HepG2 (cell line): Measurements from ENCODE around the gene FABP6. TPM values are rescaled to one million over a fixed set of nuclear protein-coding genes. Genes with fewer than 3 reads are reported as not detected.

Experiments used
- ATAC-seq: fragments of 200-7000 bp; cut with Tn5 transposase; 3 replicates; pipeline ENCODE4 v1.9.1; 2020; ENCODE audit warnings: mild to moderate bottlenecking, moderate library complexity
- BruUV-seq: library from RNA; stranded (reverse); fragments of 400-500 nt; replicated peaks from 2 replicates; lab custom pipeline; 2021; lab: Mats Ljungman, UMichigan
- CTCF ChIA-PET: fragments of 300-600 bp; formaldehyde crosslinking; extraction: SDS; loops from one replicate; lab custom pipeline; 2021; ENCODE audit warnings: low total read pairs, inconsistent platforms, low intra/inter-chr PET ratio; lab: Yijun Ruan, JAX
- POLR2A ChIA-PET: fragments of 350-600 bp; sonication (Branson Sonifier 250); formaldehyde crosslinking; loops from one replicate; lab custom pipeline; 2020; ENCODE audit warnings: antibody characterized with exemption, inconsistent platforms; lab: Yijun Ruan, JAX
- DNase-seq: peaks from one replicate; pipeline ENCODE4 v3.0.0-alpha.2; 2015; ENCODE audit warnings: low spot score
- FAIRE-seq: peaks from 3 replicates; lab custom pipeline; 2011; peaks lifted over from hg19 to GRCh38; lab: Jason Lieb, UNC
- H2AFZ ChIP-seq: one replicate; pipeline ENCODE4 v1.6.1; 2011; ENCODE audit warnings: low read length, inconsistent platforms
- H3K27ac ChIP-seq: fragments of 300-600 bp; 3 replicates; pipeline ENCODE4 v1.8.0; 2011; ENCODE audit warnings: mixed run types, mild to moderate bottlenecking, mixed read lengths, low read length, inconsistent platforms; ENCODE audit not compliant: insufficient read depth; ENCODE audit errors: extremely low read length
- H3K27me3 ChIP-seq, 2 experiments: fragments of 200-600 bp in 1 of 2; 2 replicates in 1 of 2; 3 replicates in 1 of 2; pipeline versions ENCODE4 v1.6.0 to v1.8.0; 2011; ENCODE audit warnings: low read length in 2 of 2, mild to moderate bottlenecking in 2 of 2, moderate library complexity in 2 of 2, inconsistent platforms in 1 of 2; ENCODE audit not compliant: insufficient read depth in 2 of 2, control insufficient read depth in 1 of 2
- H3K36me3 ChIP-seq, 2 experiments: fragments of 200-600 bp in 1 of 2; replicated peaks in 1 of 2; 2 replicates in 1 of 2; 3 replicates in 1 of 2; pipeline versions ENCODE4 v1.5.1 to v1.8.0; 2011; ENCODE audit warnings: low read length in 2 of 2, inconsistent platforms in 1 of 2; ENCODE audit not compliant: insufficient read depth in 2 of 2, control insufficient read depth in 1 of 2
- H3K4me1 ChIP-seq: 2 replicates; pipeline ENCODE4 v1.5.1; 2012; ENCODE audit warnings: low read length, inconsistent platforms; ENCODE audit not compliant: insufficient read depth
- H3K4me2 ChIP-seq: 2 replicates; pipeline ENCODE4 v1.6.0; 2011; ENCODE audit warnings: low read depth, low read length, inconsistent platforms
- H3K4me3 ChIP-seq, 3 experiments: fragments of 200-600 bp in 1 of 3; sonication (generic), shearing (Covaris generic) in 1 of 3; replicated peaks in 1 of 3; 2 replicates each; pipeline ENCODE4 v1.5.1; 2011 to 2016; ENCODE audit warnings: low read length in 3 of 3, inconsistent platforms in 2 of 3, low read depth in 2 of 3, mild to moderate bottlenecking in 2 of 3, control low read depth in 1 of 3, mixed read lengths in 1 of 3; ENCODE audit not compliant: insufficient read depth in 1 of 3
- H3K79me2 ChIP-seq: one replicate; pipeline ENCODE4 v1.6.1; 2011; ENCODE audit warnings: low read length, inconsistent platforms; ENCODE audit not compliant: insufficient read depth
- H3K9ac ChIP-seq: 2 replicates; pipeline ENCODE4 v1.6.0; 2011; ENCODE audit warnings: mild to moderate bottlenecking, low read depth, low read length, inconsistent platforms; ENCODE audit not compliant: insufficient read depth
- H3K9me3 ChIP-seq: 2 replicates; pipeline ENCODE4 v1.5.1; 2012; ENCODE audit warnings: mild to moderate bottlenecking, low read length
- H4K20me1 ChIP-seq: 2 replicates; pipeline ENCODE4 v1.6.0; 2011; ENCODE audit warnings: inconsistent platforms, mild to moderate bottlenecking, low read length, moderate library complexity; ENCODE audit not compliant: insufficient read depth
- AGO2 ChIP-seq: fragments of 200-400 bp; formaldehyde crosslinking; optimal IDR thresholded peaks from 2 replicates; pipeline ENCODE3; 2017; ENCODE audit warnings: mild to moderate bottlenecking, low read depth, low read length, moderate library complexity
- ARHGAP35 ChIP-seq: sonication (generic); formaldehyde crosslinking; IDR thresholded peaks from 2 replicates; pipeline ENCODE4 v1.9.0; 2022; ENCODE audit warnings: mild to moderate bottlenecking, inconsistent platforms, moderate library complexity, missing genetic modification reagents, borderline replicate concordance
- ATF7 ChIP-seq, 2 experiments: fragments of 450-650 bp in 1 of 2; sonication (generic) in 1 of 2; formaldehyde crosslinking in 1 of 2; IDR thresholded peaks; 2 replicates each; pipeline versions ENCODE4 v1.4.0 to v1.6.1; 2016 to 2020; ENCODE audit warnings: antibody characterized with exemption in 1 of 2, mild to moderate bottlenecking in 1 of 2, missing genetic modification reagents in 1 of 2
- BCL6 ChIP-seq: IDR thresholded peaks from 2 replicates; pipeline ENCODE4 v1.6.1; 2016; ENCODE audit warnings: missing genetic modification reagents, missing compliant biosample characterization
- CENPBD1 ChIP-seq: sonication (generic); formaldehyde crosslinking; IDR thresholded peaks from 2 replicates; pipeline ENCODE4 v1.8.0; 2022; ENCODE audit warnings: missing genetic modification reagents, low read depth, mild to moderate bottlenecking, borderline replicate concordance
- CTCF ChIP-seq: sonication (generic); formaldehyde crosslinking; IDR thresholded peaks from 2 replicates; pipeline ENCODE4 v1.5.0; 2020; ENCODE audit warnings: mild to moderate bottlenecking, missing genetic modification reagents, moderate library complexity
- HBP1 ChIP-seq: IDR thresholded peaks from 2 replicates; pipeline ENCODE4 v1.6.1; 2016; ENCODE audit warnings: low read depth, control low read depth
- HDAC1 ChIP-seq: sonication (generic); formaldehyde crosslinking; IDR thresholded peaks from 2 replicates; pipeline ENCODE4 v1.5.1; 2020; ENCODE audit warnings: mild to moderate bottlenecking, missing genetic modification reagents
- IRF1 ChIP-seq: sonication (generic); formaldehyde crosslinking; IDR thresholded peaks from 2 replicates; pipeline ENCODE4 v1.4.0; 2020; ENCODE audit warnings: low read depth, mild to moderate bottlenecking, missing genetic modification reagents
- ZNF367 ChIP-seq: sonication (generic); formaldehyde crosslinking; IDR thresholded peaks from 2 replicates; pipeline ENCODE4 v1.4.0; 2020; ENCODE audit warnings: missing genetic modification reagents, borderline replicate concordance
- ZNF512B ChIP-seq: sonication (generic); formaldehyde crosslinking; IDR thresholded peaks from 2 replicates; pipeline ENCODE4 v1.5.1; 2020; ENCODE audit warnings: missing genetic modification reagents, mild to moderate bottlenecking, borderline replicate concordance
- ZNF556 ChIP-seq: sonication (generic); formaldehyde crosslinking; IDR thresholded peaks from 2 replicates; pipeline ENCODE4 v1.4.0; 2020; ENCODE audit warnings: mild to moderate bottlenecking, missing genetic modification reagents, borderline replicate concordance
- ZNF775 ChIP-seq: sonication (generic); formaldehyde crosslinking; IDR thresholded peaks from 2 replicates; pipeline ENCODE4 v1.4.0; 2020; ENCODE audit warnings: missing genetic modification reagents, mild to moderate bottlenecking, moderate library complexity, borderline replicate concordance
- ZNF788 ChIP-seq: sonication (generic); formaldehyde crosslinking; IDR thresholded peaks from 2 replicates; pipeline ENCODE4 v1.5.0; 2020; ENCODE audit warnings: mild to moderate bottlenecking, missing genetic modification reagents, borderline replicate concordance
- WGBS: methylation state at CpG from one replicate; pipeline ENCODE4 v1.1.6; 2017; ENCODE audit warnings: low lambda C conversion rate; 5-methylcytosine and 5-hydroxymethylcytosine counted together
- in situ Hi-C: cut with HindIII; loops from 2 replicates; pipeline ENCODE4 v1.10.0; 2017; ENCODE audit warnings: low pct_unique_long_range_greater_than_20kb; ENCODE audit not compliant: extremely low pct_ligation_motif_present
- intact Hi-C: fragments of 100-400 bp; cut with micrococcal nuclease; formaldehyde crosslinking; loops from one replicate; pipeline ENCODE4 v1.10.0; 2022; ENCODE audit not compliant: unreplicated experiment
- polyA plus RNA-seq, 8 experiments: library from polyadenylated mRNA; depleted of rRNA in 3 of 8; stranded (reverse) in 7 of 8; unstranded in 1 of 8; fragments of >200 nt; fragmentation: Illumina TruSeq in 4 of 8; extraction: Trizol in 4 of 8; gene quantifications; 2 replicates each; pipeline versions ENCODE4 v1.2.1 to v1.2.3, GENCODE V29; 2011 to 2016; ENCODE audit warnings: low read depth in 4 of 8, missing spikeins in 1 of 8, mixed read lengths in 1 of 8; ENCODE audit not compliant: insufficient read depth in 1 of 8
- total RNA-seq, 5 experiments: library from RNA; depleted of rRNA; stranded (reverse); fragments of >200 nt; fragmentation: Illumina TruSeq; extraction: Trizol; gene quantifications; 2 replicates each; pipeline ENCODE4 v1.2.3, GENCODE V29; 2016; ENCODE audit warnings: low read depth in 1 of 5

The FABP6 gene
- total and polyA plus RNA-seq, 2 of the 13 experiments (the other 11 are each of a cell fraction or from before 2014, with no cell fraction given), result 0.13 TPM; not detected in 1

GRCh38 chr5:160231783-160232342 lies 2.6 kb downstream of the FABP6 start (continued):
- TF ChIP-seq IRF1 (no peak), AGO2 (no peak), ZNF512B (CRISPR knock-in tag) (no peak)
- TF ChIP-seq, all 625 proteins: peak for 0

GRCh38 chr5:160233215-160233614 lies 3.9 kb downstream of the FABP6 start:
- in situ Hi-C loops (no loop called here), intact Hi-C loops (no loop called here)
- H4K20me1 ChIP-seq, result no peaks in the 10 kb centered on the region
- POLR2A ChIA-PET, result no interaction called here
- no peak for FAIRE-seq
- H2AFZ ChIP-seq, result no peak overlapping the region
- no peak overlapping the region for H3K9ac ChIP-seq
- no peaks in the 10 kb centered on the region for H3K4me1 ChIP-seq
- no TSS peak for BruUV-seq
- no peak overlapping the region for H3K27ac ChIP-seq
- no peak for DNase-seq
- H3K9me3 ChIP-seq, result no peaks in the 10 kb centered on the region
- H3K79me2 ChIP-seq, result no peaks in the 10 kb centered on the region
- H3K4me3 ChIP-seq, result no peak overlapping the region
- whole genome bisulfite sequencing, result 51% methylated on average over 5 of the region's 5 CpGs
- CTCF ChIA-PET, result no interaction called here
- no peaks in the 10 kb centered on the region; a peak in 1 of 5 replicates for H3K27me3 ChIP-seq
- no peak for ATAC-seq
- no peaks in the 10 kb centered on the region for H3K36me3 ChIP-seq
- H3K4me2 ChIP-seq, result no peak overlapping the region
- TF ChIP-seq ZNF367, result no peak
- no peak for TF ChIP-seq ATF7 (IDR thresholded peaks at IDR 0.05)
- no peak for TF ChIP-seq ATF7 (CRISPR knock-in tag; IDR thresholded peaks at IDR 0.05)
- TF ChIP-seq HBP1 (CRISPR knock-in tag), result no peak
- TF ChIP-seq CENPBD1 (CRISPR knock-in tag), result no peak
- TF ChIP-seq ARHGAP35 (CRISPR knock-in tag), result no peak
- no peak for TF ChIP-seq HDAC1 (CRISPR knock-in tag)
- TF ChIP-seq ZNF775 (CRISPR knock-in tag), result no peak
- no peak for TF ChIP-seq ZNF788
- no peak for TF ChIP-seq ZNF556
- no peak for TF ChIP-seq CTCF (CRISPR knock-in tag)
- TF ChIP-seq BCL6 (CRISPR knock-in tag), result no peak
